Measurements from ENCODE around the gene MT1G. TPM values are rescaled to one million over a fixed set of nuclear protein-coding genes. Genes with fewer than 3 reads are reported as not detected.

The MT1G gene
- total RNA-seq, 1 experiment from 2014 or later = 23.4 TPM

- no peak overlapping the region for H3K14ac ChIP-seq (ENCODE audit: insufficient read depth, low read length)
- peak overlapping the region in 1 of 3 experiments; percentile 49; a peak in 1 of 7 replicates for H3K27ac Mint-ChIP-seq
These were observed 24.0 kb upstream of the MT1G start for GRCh38 chr16:56691885-56692284.

More at GRCh38 chr16:56691885-56692284, 24.0 kb upstream of the MT1G start:
- H3K36me3 Mint-ChIP-seq (ENCODE audit: insufficient read depth in 1 of 3, low read depth in 3 of 3) = no peaks in the 10 kb centered on the region; a peak in 2 of 7 replicates
- Histone ChIP-seq H3K23ac (ENCODE audit: insufficient read length, low read depth, low read length) (no peak overlapping the region), H2BK5ac (ENCODE audit: insufficient read length, low read length) (no peak overlapping the region), H3K4me1 (ENCODE audit: insufficient read depth, low read length) (no peaks in the 10 kb centered on the region), H3K79me1 (ENCODE audit: insufficient read depth, low read depth, low read length, poor library complexity, severe bottlenecking) (no peaks in the 10 kb centered on the region), H3K4me2 (ENCODE audit: insufficient read depth, insufficient read length, low read length) (no peak overlapping the region), H4K20me1 (ENCODE audit: control insufficient read depth, insufficient read depth, insufficient read length) (no peaks in the 10 kb centered on the region), H3K23me2 (ENCODE audit: insufficient read length, low read depth, low read length, poor library complexity, severe bottlenecking) (no peaks in the 10 kb centered on the region), H3K27me3 (ENCODE audit: insufficient read depth, low read length) (no peaks in the 10 kb centered on the region), H3K9ac (ENCODE audit: extremely low read depth, insufficient read length, low read length) (no peak overlapping the region), H2AFZ (ENCODE audit: low read length) (no peak overlapping the region), H3K9me3 (ENCODE audit: control insufficient read depth, low read depth, low read length) (no peaks in the 10 kb centered on the region), H3T11ph (ENCODE audit: low read length) (no peak overlapping the region), H3K27ac (ENCODE audit: insufficient read length, low read depth, low read length) (no peak overlapping the region), H4K91ac (ENCODE audit: insufficient read length, low read depth, low read length) (no peak overlapping the region), H4K8ac (replicated peaks; ENCODE audit: insufficient read length, low read depth, low read length) (no peak overlapping the region), H3K79me2 (ENCODE audit: insufficient read depth, low read length) (no peaks in the 10 kb centered on the region), H2BK15ac (ENCODE audit: low read depth, low read length) (no peak overlapping the region), H3K18ac (ENCODE audit: insufficient read length, low read depth, low read length) (no peak overlapping the region), H2AK5ac (ENCODE audit: insufficient read length, low read length) (no peak overlapping the region), H2BK20ac (ENCODE audit: low read depth, low read length, poor library complexity, severe bottlenecking) (no peak overlapping the region), H2BK120ac (ENCODE audit: low read depth, low read length, poor library complexity, severe bottlenecking) (no peak overlapping the region), H3K4ac (ENCODE audit: low read depth, low read length) (no peak overlapping the region), H4K5ac (ENCODE audit: insufficient read length, low read depth, low read length) (no peak overlapping the region), H3K56ac (ENCODE audit: insufficient read length, low read depth, low read length) (no peak overlapping the region), H2BK12ac (ENCODE audit: insufficient read length, low read depth, low read length) (no peak overlapping the region)
- peaks cover 3 to 11% of the 10 kb centered on the region in 2 experiments for H3K4me1 Mint-ChIP-seq
- H3K9me3 Mint-ChIP-seq = peaks cover 2% of the 10 kb centered on the region in 2 experiments; a peak in 3 of 5 replicates
- no CpG with 5 or more reads among the region's 4 CpGs for WGBS (ENCODE audit: extremely low coverage, insufficient read length, low lambda C conversion rate)
- no peak for TF ChIP-seq CTCF (conservative IDR thresholded peaks at IDR 0.05)
- H3K4me3 Mint-ChIP-seq = no peak overlapping the region
- H3K27me3 Mint-ChIP-seq (ENCODE audit: low read depth) = peaks cover 4% of the 10 kb centered on the region
- peak; percentile 66 for DNase-seq

Data from H9 (cell line).